Heart left ventricle (tissue), 13 donors: ENCODE data around the gene LCP1.

Source experiments
- CTCF ChIP-seq, 12 donors: fragments of 200-600 bp; sonication (generic) in 4 of 12; IDR thresholded peaks; one replicate each; pipeline versions ENCODE4 v1.5.0 to v1.8.0; 2018 to 2022; ENCODE audit warnings: antibody characterized with exemption in 12 of 12, mild to moderate bottlenecking in 5 of 12
- POLR2A ChIP-seq, 2 donors: fragments of 450-650 bp; IDR thresholded peaks; one replicate each; pipeline ENCODE4 v1.6.1; 2017; ENCODE audit warnings: antibody characterized with exemption in 2 of 2, mild to moderate bottlenecking in 2 of 2, moderate library complexity in 2 of 2
- donor health status: ischemic (EF 13 %, LVEDD 7.1; RV severe dilation, severe dysfunction).
- donor health status: DM: no; HTN: yes; CAD: no.
- donor health status: DM: no; HTN: no; CAD: no.
- donor health status: ischemic (EF 25% LVEDD 6.9; RV normal size, moderate dysfunction).
- donor health status: ischemic (EF 25% LVEDD 5.7; RV mildly dilated, moderate dysfunction).
- donor health status: ischemic (EF 35%, LVEDD 5.7; RV mildly dilated, moderate dysfunction).
- donor health status: nonischemic (EF 11% LVEDD 7.7; RV severe dilation, severe dysfunction).
- donor health status: DM: yes; HTN: yes; CAD: no.
- donor health status: PGD.
- donor health status: ischemic (EF 29% LVEDD 5.4; RV normal size, mild dysfunction).
- donor health status: nonischemic (EF 23%, LVEDD 6.1; RV moderate dilation, normal function).

GRCh38 chr13:46134494-46134893 lies 47.5 kb downstream of the LCP1 start:
- TF ChIP-seq POLR2A (IDR thresholded peaks at IDR 0.05): no peak
- TF ChIP-seq CTCF (IDR thresholded peaks at IDR 0.05): no peak
